EH (cell line): ENCODE measurements around the gene PTPRZ1.

Source experiments
- DNase-seq: peaks from one replicate; pipeline ENCODE4 v3.0.0-alpha.2; 2015; ENCODE audit warnings: low read depth

PTPRZ1 gene

DNA sequence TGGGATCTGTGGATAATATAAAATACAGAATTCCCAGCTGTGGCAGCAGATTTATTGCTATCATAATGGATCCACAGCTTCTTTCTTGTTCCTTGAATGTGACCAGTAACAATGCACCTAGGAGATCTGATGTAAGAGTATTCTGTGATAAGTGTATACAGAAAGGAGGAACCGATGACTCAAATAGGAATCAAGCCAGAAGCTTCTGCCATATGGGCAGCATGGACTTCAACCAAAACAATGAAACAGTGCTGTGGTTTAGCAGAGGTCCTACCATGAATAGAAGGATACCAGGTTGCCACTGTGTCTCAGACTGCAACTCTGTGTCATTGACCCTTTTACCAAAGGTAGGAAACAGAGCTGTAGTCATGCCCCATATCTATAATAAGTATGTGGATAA, 81.8 kb downstream of the PTPRZ1 start:
- DNase-seq = peak; percentile 54

GRCh38 chr7:121957626-121958025, 84.7 kb downstream of the PTPRZ1 start:
- no peak for DNase-seq

- no peak for DNase-seq
These were observed 87.7 kb downstream of the PTPRZ1 start for GRCh38 chr7:121960678-121961077.

- DNase-seq = peak; percentile 91
These were observed 88.3 kb downstream of the PTPRZ1 start for GRCh38 chr7:121961089-121961867.

DNA sequence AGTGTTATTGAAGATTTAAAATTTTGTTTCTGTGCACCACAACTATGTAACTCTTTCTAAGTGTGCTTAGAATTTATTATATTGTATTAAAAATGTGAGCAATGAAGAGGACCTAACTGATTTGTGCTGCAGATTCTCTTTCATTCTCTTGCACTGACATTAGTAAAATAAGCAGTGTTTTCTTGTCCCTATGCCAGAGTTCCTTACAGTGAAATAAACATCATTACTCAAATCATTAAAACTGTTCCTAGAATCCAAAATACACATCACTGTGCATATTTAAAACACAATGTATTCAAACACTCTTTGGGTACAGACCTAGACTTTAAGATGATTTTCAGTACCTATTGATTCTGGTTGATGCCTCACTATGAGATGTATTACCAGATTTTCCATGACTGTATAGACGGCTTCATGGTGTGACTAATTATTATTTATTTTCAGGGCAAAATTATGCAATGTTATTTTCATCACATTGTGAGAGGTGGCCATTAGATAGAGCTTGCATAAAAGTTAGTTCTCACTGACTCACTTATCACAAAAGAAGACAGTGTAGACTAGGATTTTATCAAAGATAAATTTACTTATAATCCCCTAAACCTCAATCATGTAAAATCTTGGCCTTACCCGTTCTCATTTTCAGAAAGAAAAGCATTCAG, 93.4 kb downstream of the PTPRZ1 start:
- DNase-seq = no peak

GRCh38 chr7:121966935-121967332, 94.0 kb downstream of the PTPRZ1 start:
- DNase-seq = no peak

DNA sequence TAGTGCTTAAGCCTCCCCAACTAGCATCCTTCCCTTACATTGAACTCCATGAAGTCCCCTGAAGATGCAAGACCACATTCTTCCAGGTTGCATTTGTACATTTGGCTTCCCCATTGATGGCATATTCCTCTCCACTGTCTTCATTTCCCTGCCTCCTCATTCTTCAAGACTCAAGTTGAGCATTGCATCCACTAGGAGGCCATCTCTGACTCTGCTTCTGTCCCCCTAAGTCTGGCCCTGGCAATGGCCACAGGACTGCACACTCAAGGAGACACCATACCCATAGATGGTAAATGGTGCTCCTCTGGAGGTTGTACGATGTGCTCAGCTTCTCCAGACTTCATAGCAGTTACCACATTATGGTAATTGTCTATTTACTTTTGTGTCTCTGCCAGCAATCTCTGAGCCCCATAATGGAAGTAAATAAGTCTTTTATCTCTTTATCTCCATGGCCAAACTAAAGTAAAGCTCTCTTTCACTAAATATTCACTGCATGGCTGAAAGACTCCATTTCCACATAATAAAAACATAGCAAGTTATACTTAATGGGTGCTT, 112.6 kb downstream of the PTPRZ1 start:
- peak; percentile 13 for DNase-seq

DNA sequence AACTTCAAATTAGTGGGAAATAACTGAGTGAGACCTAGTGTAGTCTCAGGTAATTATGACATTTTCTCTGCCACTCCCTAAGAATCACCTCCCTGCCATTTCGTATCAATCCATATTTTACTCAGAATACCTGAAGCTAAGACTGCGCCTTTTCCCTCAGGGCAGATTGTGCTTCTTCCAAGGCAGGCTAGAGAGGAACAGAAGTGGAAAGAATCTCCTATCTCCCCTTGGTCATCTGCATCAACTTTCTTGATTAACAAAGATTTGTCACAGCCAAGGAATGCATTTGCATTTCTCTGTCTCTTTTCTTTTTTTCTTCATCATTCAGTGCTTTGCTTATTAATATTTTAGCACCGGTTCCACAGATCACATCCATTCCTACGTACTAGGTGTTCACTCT, 119.1 kb downstream of the PTPRZ1 start:
- no peak for DNase-seq

DNA sequence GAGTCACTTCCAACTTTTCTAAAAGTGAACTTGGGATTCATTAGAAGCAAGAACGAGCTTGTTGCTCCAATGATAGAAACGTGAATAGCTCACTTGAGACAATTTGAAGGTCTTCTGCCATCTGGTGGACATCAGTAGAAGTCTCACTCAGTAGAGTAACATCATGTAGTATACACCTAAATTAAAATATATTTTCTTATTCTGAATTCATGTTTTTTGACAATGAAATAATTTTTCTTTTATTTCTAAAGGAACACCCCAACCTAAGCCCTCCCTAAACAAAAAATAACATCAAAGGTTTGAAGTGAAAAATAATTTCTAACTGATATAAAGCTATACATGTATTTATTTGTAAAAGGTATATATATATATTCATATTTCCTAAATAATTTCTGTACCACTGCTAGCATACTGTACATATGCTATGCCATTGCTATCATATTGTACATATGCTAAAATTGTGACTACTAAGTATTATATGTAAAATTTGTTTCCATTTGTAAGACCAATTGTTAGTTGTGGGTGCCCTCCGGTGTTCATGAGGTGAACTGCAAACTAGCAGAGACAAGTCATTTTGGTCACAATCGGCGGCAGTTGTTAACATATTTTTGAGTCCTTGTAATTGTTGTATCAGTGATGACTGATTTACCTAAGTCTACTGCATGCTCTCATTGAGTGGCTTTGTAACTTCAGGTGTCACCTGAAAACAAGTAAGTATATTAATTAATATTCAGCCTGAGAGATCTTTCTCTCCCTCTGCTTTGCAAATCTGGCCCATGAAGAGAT, 121.9 kb downstream of the PTPRZ1 start:
- peak; percentile 71 for DNase-seq

- no peak for DNase-seq
These were observed 133.7 kb downstream of the PTPRZ1 start for GRCh38 chr7:122006687-122007086.

- DNase-seq = no peak
These were observed 137.2 kb downstream of the PTPRZ1 start for GRCh38 chr7:122010116-122010515.

- no peak for DNase-seq
These were observed 140.1 kb downstream of the PTPRZ1 start for GRCh38 chr7:122013065-122013464.

DNA sequence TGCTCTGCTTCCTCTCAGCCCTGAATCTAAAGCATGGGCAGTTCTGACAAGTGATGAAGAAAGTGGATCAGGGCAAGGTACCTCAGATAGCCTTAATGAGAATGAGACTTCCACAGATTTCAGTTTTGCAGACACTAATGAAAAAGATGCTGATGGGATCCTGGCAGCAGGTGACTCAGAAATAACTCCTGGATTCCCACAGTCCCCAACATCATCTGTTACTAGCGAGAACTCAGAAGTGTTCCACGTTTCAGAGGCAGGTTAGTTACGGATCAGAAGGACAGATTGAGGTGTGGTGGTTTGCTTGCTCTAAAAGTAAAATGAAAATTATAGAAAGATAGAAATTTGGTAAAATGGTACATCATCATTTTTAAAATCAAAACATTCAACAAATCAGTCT, 140.7 kb downstream of the PTPRZ1 start:
- no peak for DNase-seq

- peak; percentile 0 for DNase-seq
These were observed 141.7 kb downstream of the PTPRZ1 start for GRCh38 chr7:122014697-122015096.

DNA sequence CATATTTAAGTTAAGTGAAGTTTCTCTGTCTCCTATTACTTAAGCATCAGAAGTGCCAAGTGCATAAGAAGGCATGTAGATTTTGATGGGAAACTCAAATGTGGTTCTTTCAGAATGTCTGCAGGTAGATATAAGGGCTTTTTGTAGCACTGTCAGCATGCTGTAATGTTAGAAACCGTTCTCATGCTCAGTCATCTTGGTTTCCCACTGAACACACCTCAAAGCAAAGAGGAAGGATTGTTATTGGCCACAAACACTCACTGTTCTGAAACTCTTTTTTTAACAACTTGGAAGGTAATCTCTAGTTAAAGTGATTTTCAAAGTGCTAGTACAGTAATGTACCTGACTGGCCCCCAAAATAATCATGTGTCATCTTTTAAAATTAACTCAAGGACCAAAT, 145.1 kb downstream of the PTPRZ1 start:
- no peak for DNase-seq

DNA sequence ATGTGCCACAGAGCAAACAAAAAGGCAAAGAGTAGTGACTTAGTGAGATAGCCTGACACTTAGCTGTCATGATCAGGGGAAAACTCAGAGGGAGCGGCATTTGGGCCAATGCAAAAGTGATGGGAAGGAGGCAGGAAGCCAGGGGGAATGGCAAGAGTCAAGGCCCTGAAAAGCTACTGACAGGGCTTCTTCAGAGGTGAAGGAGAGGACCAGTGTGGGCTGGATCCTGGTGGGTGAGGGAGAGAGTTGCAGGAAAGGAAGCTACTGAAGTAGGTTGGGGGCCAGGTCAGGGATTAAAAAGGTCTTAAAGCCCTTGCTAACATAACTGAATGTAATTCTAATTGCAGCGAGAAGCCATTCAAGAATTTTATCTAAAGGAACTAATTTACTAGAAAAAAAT, 154.1 kb downstream of the PTPRZ1 start:
- no peak for DNase-seq

DNA sequence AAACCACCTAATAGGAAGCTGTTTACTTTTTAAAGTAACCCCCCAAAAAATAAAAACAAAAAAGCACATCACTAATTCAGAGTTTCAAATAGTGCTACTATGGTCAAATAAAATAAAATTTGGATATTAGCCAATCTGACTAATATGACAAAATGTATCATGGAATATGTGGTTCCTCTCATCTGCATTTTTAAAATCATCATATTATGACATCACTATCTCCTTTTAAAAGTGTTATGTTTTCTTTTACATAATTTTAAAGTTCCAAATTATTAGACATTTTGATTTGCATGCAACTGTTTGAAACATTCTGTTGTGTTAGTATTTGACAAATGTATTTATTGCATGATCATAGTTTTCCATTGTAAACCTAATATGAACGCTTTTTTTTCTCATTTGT, 160.7 kb downstream of the PTPRZ1 start:
- no peak for DNase-seq

DNA sequence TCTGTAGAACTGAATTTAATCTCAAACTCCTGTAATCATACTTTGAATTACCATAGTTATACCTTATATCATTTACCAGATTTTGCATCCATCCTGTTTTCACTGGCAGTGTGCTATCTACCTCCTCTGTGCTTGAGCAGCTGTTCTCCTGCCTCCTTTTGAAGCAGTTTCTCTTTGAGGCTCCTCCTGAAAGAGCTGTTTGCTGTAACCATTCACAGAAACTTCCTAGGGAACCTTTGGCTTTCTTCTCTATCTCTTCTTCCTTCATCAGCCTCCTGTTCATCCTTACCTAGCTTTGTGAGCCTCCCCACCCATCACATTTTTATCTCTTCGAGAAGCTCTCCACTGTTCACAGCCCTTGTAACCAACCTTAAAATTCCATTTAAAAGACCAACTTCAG, 162.9 kb downstream of the PTPRZ1 start:
- DNase-seq = no peak

- DNase-seq = no peak
These were observed 165.2 kb downstream of the PTPRZ1 start for GRCh38 chr7:122038134-122038533.

DNA sequence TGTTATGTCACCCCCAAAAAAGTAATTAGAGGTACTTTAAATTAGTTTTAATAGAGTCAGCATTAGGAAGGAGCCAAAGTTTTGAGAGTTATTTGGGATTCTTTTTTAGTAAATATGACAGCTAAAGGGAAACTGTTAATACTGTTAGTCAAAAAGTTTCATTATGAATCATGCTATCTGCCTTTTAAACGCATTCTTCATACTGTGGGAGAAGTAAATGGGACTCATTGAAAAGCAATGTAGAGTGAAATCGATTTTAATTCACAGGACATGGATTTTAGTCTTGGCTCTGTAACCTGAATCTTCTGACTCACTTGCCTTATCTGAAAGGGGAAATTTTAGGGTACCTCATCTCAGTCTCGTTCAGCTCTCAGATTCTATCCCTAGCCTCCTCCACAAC, 165.9 kb downstream of the PTPRZ1 start:
- DNase-seq = peak; percentile 0

DNA sequence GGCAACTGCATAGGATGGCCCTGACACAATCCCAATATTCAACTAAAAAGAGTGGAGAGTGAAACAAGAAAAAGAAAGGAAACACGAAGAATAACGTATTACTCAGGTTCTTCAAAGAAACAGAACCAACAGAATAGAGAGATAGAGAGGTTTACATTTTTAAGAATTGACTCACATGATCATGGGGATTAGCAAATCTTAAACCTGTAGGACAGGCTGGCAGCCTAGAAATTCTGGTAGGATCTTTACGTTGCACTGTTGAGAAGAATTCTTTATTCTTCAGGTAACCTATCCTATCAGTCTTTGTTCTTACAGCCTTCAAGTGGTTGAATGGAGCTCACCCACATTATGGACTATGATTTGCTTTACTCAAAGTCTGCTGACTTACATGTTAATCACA, 167.2 kb downstream of the PTPRZ1 start:
- DNase-seq = no peak

DNA sequence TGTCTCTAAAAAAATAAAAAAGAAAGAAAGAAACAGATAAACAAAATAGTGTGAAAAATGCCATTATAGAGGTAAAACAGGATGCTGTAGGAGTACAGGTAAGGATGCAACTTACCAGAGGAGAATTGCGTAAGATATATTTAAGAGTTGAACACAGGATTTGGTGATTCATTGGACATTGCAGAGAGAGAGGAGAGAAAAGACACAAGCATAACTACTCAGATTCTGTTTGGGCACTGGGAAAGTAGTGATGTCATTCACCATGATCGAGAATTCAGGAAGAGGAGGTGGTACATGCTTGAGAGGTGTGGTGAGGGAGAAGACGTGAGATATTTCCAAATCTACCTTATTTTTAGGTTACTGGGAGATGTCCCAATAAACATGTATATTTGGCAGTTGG, 173.4 kb downstream of the PTPRZ1 start:
- no peak for DNase-seq

GRCh38 chr7:122054393-122054792, 181.4 kb downstream of the PTPRZ1 start:
- DNase-seq = no peak
